ENCODE measurements around the gene KRTAP11-1.

KRTAP11-1 gene, protein sequence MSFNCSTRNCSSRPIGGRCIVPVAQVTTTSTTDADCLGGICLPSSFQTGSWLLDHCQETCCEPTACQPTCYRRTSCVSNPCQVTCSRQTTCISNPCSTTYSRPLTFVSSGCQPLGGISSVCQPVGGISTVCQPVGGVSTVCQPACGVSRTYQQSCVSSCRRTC

DNA sequence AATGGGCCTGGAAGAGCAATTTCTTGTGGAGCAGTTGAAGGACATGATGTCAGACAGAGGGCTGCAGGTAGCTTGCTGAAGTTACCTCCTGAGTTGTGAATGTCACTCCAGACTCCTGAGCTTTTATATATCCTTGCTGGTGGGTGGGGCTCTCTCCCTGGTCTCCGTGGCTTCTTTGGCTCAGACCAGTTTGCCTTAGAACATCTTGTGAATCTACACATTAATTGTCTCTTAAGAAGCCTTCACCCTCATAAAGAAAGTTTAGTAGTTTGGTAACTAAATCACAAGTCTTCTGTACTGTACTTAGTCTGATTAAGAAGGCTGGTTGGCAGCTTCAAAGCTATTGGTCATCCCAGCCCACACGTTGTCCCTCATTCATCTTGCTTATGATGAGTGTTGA lies at the start of gene KRTAP11-1:
Gene KRTAP11-1 (minus strand): TSS at position 101 of the 400 bp plus-strand sequence. CDS start 56 bp downstream, at position 45.
- Mint-ChIP-seq H3K36me3 (no peaks in the 10 kb centered on the region), H3K4me3 (no peak within 1 kb of the TSS), H3K4me1 (no peaks in the 10 kb centered on the region), H3K9me3 (no peaks in the 10 kb centered on the region), H3K27me3 (peaks cover 15% of the 10 kb centered on the region), H3K27ac (no peak within 1 kb of the TSS)

DNA sequence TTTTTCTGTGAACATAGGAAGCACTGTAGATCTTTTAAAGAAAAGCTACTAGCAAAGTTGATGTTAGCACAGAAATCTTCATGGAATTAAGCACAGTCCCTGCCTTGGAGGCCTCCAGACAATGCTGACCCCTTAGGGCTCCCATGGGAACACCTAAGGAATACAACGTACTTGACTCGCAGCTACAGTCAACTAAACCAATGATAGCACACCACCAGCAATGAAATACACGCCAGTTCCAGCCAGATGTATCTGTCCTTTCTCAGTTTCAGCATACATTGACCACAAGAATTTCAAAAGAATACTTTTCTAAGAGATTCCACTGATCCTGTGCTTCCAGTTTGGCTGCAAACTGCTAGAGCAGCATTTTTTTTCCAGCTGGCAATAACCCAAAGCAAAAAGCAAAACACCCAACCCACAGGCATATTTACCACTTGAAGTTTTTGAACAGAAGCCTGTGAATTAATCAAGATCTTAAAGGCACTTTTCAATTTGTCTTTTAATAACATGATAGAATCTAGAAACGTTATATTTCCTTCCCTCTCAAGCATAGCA lies 42.8 kb upstream of the KRTAP11-1 start:
- Mint-ChIP-seq H3K27me3 (peaks cover 20% of the 10 kb centered on the region), H3K9me3 (peaks cover 17% of the 10 kb centered on the region), H3K36me3 (peaks cover 2% of the 10 kb centered on the region), H3K4me3 (no peak overlapping the region), H3K27ac (no peak overlapping the region), H3K4me1 (no peaks in the 10 kb centered on the region)

- Mint-ChIP-seq H3K9me3 (no peaks in the 10 kb centered on the region), H3K4me3 (no peak overlapping the region), H3K27ac (no peak overlapping the region), H3K36me3 (no peaks in the 10 kb centered on the region), H3K4me1 (no peaks in the 10 kb centered on the region), H3K27me3 (peaks cover 20% of the 10 kb centered on the region)
Observed at GRCh38 chr21:30921129-30921528, 39.7 kb upstream of the KRTAP11-1 start.

- peaks cover 15% of the 10 kb centered on the region for H3K27me3 Mint-ChIP-seq
- no peak overlapping the region for H3K27ac Mint-ChIP-seq
- H3K36me3 Mint-ChIP-seq: no peaks in the 10 kb centered on the region
- no peaks in the 10 kb centered on the region for H3K4me1 Mint-ChIP-seq
- H3K4me3 Mint-ChIP-seq: no peak overlapping the region
- H3K9me3 Mint-ChIP-seq: no peaks in the 10 kb centered on the region
Observed at GRCh38 chr21:30917557-30917956, 36.2 kb upstream of the KRTAP11-1 start.

DNA sequence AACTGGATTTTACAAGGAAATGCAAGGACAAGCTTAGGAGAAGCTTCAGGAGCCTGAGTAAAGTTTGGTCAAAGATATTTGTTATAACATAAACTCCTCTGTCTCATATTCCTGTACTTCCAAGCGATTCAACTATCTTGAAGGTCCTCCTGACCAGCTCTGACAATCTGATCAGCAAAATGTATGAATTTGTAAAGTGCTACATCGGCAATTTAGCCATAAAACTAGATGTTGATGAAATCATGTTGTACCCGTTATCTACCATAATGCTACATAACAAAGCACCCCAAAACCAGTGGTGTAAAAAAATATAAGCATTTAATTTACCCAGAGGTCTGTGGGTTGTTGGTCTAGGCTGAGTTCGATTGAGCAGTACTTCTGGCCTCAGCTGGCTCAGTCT lies 19.5 kb upstream of the KRTAP11-1 start:
- peaks cover 20% of the 10 kb centered on the region for H3K27me3 Mint-ChIP-seq
- H3K9me3 Mint-ChIP-seq: no peaks in the 10 kb centered on the region
- H3K4me3 Mint-ChIP-seq: no peak overlapping the region
- H3K4me1 Mint-ChIP-seq: no peaks in the 10 kb centered on the region
- no peaks in the 10 kb centered on the region for H3K36me3 Mint-ChIP-seq
- H3K27ac Mint-ChIP-seq: no peak overlapping the region

DNA sequence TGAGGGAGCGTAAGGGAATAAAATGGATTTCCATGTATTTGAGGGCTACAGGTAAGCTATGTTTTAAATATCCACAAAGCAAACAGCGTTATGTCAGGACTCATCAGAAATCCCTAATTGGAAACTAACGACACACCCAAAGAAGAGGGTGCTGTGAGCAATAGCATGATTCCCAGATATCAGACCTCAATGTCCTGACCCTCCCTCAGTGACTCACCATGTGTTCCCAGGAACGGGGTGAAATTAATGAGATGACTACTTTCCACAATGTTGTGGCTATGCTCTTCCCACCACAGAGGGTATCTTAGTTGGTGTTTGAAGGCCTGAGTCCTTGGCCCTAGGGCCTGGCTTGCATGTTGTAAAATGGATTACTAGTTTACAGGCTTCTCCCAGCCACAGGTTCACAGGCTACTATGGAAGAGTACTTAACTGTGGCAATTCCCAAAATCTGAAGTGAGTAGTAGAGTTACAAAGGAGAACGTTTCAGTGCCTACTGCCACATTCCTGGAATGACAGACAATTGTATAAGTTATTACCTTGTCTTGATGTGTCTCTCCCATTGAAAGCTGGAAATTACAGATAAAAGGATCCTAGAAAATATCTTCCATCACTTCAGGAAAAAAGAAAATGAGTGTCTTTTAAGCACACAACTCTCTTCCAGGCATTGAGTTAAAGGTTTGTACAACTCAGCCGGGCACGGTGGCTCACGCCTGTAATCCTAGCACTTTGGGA lies 1.7 kb upstream of the KRTAP11-1 start:
- Mint-ChIP-seq H3K27me3 (peaks cover 9% of the 10 kb centered on the region), H3K4me3 (no peak overlapping the region), H3K36me3 (no peaks in the 10 kb centered on the region), H3K4me1 (no peaks in the 10 kb centered on the region), H3K9me3 (no peaks in the 10 kb centered on the region), H3K27ac (no peak overlapping the region)

DNA sequence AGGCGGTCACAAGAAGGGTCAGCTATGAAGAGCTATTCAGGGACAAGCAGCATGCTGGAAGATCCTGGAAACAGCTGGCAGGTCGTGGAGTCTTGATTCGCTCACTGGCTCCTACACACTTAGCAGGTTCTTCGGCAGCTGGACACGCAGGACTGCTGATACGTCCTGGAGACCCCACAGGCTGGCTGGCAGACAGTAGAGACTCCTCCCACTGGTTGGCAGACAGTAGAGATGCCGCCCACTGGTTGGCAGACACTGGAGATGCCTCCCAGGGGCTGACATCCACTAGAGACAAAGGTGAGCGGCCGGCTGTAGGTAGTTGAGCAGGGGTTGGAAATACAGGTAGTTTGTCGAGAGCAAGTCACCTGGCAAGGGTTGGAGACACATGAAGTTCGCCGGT lies 466 bp downstream of the KRTAP11-1 start:
- H3K4me3 Mint-ChIP-seq: no peak overlapping the region
- no peaks in the 10 kb centered on the region for H3K4me1 Mint-ChIP-seq
- peaks cover 16% of the 10 kb centered on the region for H3K27me3 Mint-ChIP-seq
- H3K27ac Mint-ChIP-seq: no peak overlapping the region
- H3K36me3 Mint-ChIP-seq: no peaks in the 10 kb centered on the region
- H3K9me3 Mint-ChIP-seq: no peaks in the 10 kb centered on the region

DNA sequence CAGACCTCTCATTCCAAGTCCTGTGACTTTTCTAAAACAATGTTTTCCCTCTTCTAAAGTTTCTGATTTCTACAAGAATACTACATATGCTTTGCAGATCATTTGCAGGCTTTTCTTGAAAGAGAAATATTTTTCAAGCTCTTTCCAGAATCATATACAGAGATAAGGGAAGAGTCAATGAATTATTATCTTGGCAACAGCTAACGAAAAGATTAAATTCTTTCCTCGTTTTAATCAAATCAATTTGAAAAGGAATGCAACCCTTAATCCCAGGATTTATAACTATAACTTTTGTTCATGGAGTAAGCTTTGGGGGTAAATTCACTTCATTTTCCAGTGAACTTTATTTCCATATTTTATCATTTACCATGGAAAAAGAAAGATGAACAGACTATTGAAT lies 6.9 kb downstream of the KRTAP11-1 start:
- no peak overlapping the region for H3K27ac Mint-ChIP-seq
- H3K4me1 Mint-ChIP-seq: no peaks in the 10 kb centered on the region
- H3K27me3 Mint-ChIP-seq: peaks cover 15% of the 10 kb centered on the region
- H3K36me3 Mint-ChIP-seq: no peaks in the 10 kb centered on the region
- H3K9me3 Mint-ChIP-seq: no peaks in the 10 kb centered on the region
- H3K4me3 Mint-ChIP-seq: no peak overlapping the region

- Mint-ChIP-seq H3K27ac (no peak overlapping the region), H3K36me3 (no peaks in the 10 kb centered on the region), H3K9me3 (no peaks in the 10 kb centered on the region), H3K27me3 (peaks cover 9% of the 10 kb centered on the region), H3K4me1 (no peaks in the 10 kb centered on the region), H3K4me3 (no peak overlapping the region)
Observed at GRCh38 chr21:30847627-30848500, 33.5 kb downstream of the KRTAP11-1 start.

DNA sequence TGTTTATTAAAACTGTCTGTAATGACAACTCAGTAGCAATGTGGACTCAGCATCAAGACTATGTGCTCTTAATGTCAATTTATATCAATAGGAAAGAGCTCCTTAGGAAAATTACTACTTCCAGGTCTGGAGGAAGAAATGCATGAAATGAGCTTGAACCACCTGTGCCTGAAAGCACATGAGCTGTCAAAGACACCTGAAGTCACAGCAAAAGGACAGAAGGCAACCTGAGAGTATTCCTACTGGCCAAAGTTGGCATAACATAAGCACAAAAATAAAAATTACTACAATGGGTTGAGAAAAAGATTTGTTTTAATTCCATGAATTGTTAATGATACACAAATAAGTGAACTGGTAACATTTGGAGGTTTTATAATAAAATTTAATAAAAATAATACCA lies 38.4 kb downstream of the KRTAP11-1 start:
- Mint-ChIP-seq H3K36me3 (no peaks in the 10 kb centered on the region), H3K9me3 (peaks cover 5% of the 10 kb centered on the region), H3K27me3 (peaks cover 9% of the 10 kb centered on the region), H3K4me1 (no peaks in the 10 kb centered on the region), H3K4me3 (no peak overlapping the region), H3K27ac (no peak overlapping the region)

GRCh38 chr21:30839304-30839703 lies 42.1 kb downstream of the KRTAP11-1 start:
- Mint-ChIP-seq H3K9me3 (peaks cover 5% of the 10 kb centered on the region), H3K27ac (no peak overlapping the region), H3K27me3 (peaks cover 2% of the 10 kb centered on the region), H3K4me3 (no peak overlapping the region), H3K36me3 (no peaks in the 10 kb centered on the region), H3K4me1 (no peaks in the 10 kb centered on the region)

- peaks cover 2% of the 10 kb centered on the region for H3K27me3 Mint-ChIP-seq
- no peaks in the 10 kb centered on the region for H3K4me1 Mint-ChIP-seq
- peaks cover 5% of the 10 kb centered on the region for H3K9me3 Mint-ChIP-seq
- H3K4me3 Mint-ChIP-seq: no peak overlapping the region
- no peaks in the 10 kb centered on the region for H3K36me3 Mint-ChIP-seq
- no peak overlapping the region for H3K27ac Mint-ChIP-seq
Observed at GRCh38 chr21:30838536-30838935, 42.8 kb downstream of the KRTAP11-1 start.

DNA sequence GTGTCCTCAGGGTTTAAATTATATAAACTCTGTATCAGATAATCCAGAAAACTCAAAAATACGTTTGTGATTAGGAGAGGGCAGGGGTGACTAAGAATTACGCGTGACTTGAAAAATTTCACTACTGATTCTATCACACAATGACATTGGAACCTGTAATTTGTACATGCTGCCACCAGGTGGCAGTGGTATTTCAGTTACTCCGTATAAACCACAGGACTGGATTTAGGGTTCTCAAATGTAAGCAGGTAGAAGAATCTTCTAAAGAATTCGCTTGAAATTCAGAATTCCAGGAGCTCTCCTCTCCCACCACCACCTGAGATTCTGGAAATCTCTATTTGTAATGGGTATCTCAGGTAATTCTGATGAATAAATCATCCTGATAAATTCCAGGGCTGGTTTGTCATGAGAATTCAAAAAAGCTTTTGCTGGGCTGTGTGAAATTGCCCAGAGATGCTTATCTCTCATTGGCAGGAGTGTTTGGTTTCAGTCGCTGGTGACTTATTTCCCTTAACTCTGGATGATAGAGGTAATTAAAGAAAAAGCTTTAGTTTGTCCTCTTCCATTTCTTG lies 50.1 kb downstream of the KRTAP11-1 start:
- peaks cover 9% of the 10 kb centered on the region for H3K27me3 Mint-ChIP-seq
- H3K9me3 Mint-ChIP-seq: no peaks in the 10 kb centered on the region
- no peak overlapping the region for H3K27ac Mint-ChIP-seq
- no peaks in the 10 kb centered on the region for H3K36me3 Mint-ChIP-seq
- no peaks in the 10 kb centered on the region for H3K4me1 Mint-ChIP-seq
- no peak overlapping the region for H3K4me3 Mint-ChIP-seq
